CD14-positive monocyte (primary cell): ENCODE measurements around the gene NR2E1. TPM values are rescaled to one million over a fixed set of nuclear protein-coding genes. Genes with fewer than 3 reads are reported as not detected.

Experiments used
- DNase-seq, 3 donors: peaks; one replicate each; pipeline ENCODE4 v3.0.0-alpha.2; 2011 to 2022
- H2AFZ ChIP-seq: 2 replicates; pipeline ENCODE4 v1.6.0; 2012; ENCODE audit warnings: mild to moderate bottlenecking, low read depth, low read length, inconsistent platforms; ENCODE audit not compliant: insufficient read depth, poor library complexity, severe bottlenecking
- H3K27ac ChIP-seq, 2 donors: 1 replicate in 1 of 2; 2 replicates in 1 of 2; pipeline ENCODE4 v1.5.1; 2012 to 2013; ENCODE audit warnings: low read length in 2 of 2, control low read depth in 1 of 2, inconsistent platforms in 1 of 2, low read depth in 1 of 2, mild to moderate bottlenecking in 1 of 2
- H3K27me3 ChIP-seq, 2 donors: one replicate each; pipeline versions ENCODE4 v1.6.0 to v1.6.1; 2011 to 2013; ENCODE audit warnings: low read length in 2 of 2; ENCODE audit not compliant: control insufficient read depth in 2 of 2, insufficient read depth in 2 of 2
- H3K36me3 ChIP-seq, 2 donors: replicated peaks in 1 of 2; 1 replicate in 1 of 2; 2 replicates in 1 of 2; pipeline versions ENCODE4 v1.5.1 to v1.6.1; 2012 to 2013; ENCODE audit warnings: low read length in 2 of 2, control low read depth in 1 of 2, inconsistent platforms in 1 of 2, mild to moderate bottlenecking in 1 of 2; ENCODE audit not compliant: insufficient read depth in 2 of 2, control insufficient read depth in 1 of 2
- H3K4me1 ChIP-seq, 2 donors: 1 replicate in 1 of 2; 2 replicates in 1 of 2; pipeline versions ENCODE4 v1.5.1 to v1.6.1; 2012 to 2013; ENCODE audit warnings: low read length in 2 of 2, control low read depth in 1 of 2, inconsistent platforms in 1 of 2, mild to moderate bottlenecking in 1 of 2, moderate library complexity in 1 of 2; ENCODE audit not compliant: insufficient read depth in 2 of 2, control insufficient read depth in 1 of 2
- H3K4me2 ChIP-seq: replicated peaks from 2 replicates; pipeline ENCODE3; 2012; ENCODE audit warnings: low read length, moderate library complexity, mild to moderate bottlenecking; ENCODE audit not compliant: poor library complexity, severe bottlenecking; ENCODE audit errors: extremely low read depth
- H3K4me3 ChIP-seq, 3 experiments: fragments of 200-600 bp in 1 of 3; sonication (generic) in 1 of 3; replicated peaks in 1 of 3; 1 replicate in 2 of 3; 2 replicates in 1 of 3; pipeline ENCODE4 v1.5.1; 2011 to 2013; ENCODE audit warnings: low read length in 3 of 3, mild to moderate bottlenecking in 3 of 3, control low read depth in 2 of 3, low read depth in 2 of 3, inconsistent platforms in 1 of 3, moderate library complexity in 1 of 3
- H3K79me2 ChIP-seq: 2 replicates; pipeline ENCODE4 v1.6.0; 2012; ENCODE audit warnings: mild to moderate bottlenecking, control low read depth, inconsistent platforms, low read length, moderate library complexity; ENCODE audit not compliant: insufficient read depth
- H3K9ac ChIP-seq: 2 replicates; pipeline ENCODE4 v1.6.0; 2017; ENCODE audit warnings: low read length, mild to moderate bottlenecking; ENCODE audit not compliant: insufficient read depth, poor library complexity, severe bottlenecking
- H3K9me3 ChIP-seq, 2 donors: replicated peaks in 1 of 2; 1 replicate in 1 of 2; 2 replicates in 1 of 2; pipeline versions ENCODE4 v1.5.1 to v1.6.1; 2012 to 2013; ENCODE audit warnings: low read length in 2 of 2, control low read depth in 1 of 2; ENCODE audit not compliant: control insufficient read depth in 1 of 2, insufficient read depth in 1 of 2
- H4K20me1 ChIP-seq: 2 replicates; pipeline ENCODE4 v1.6.0; 2012; ENCODE audit warnings: mild to moderate bottlenecking, low read length, control low read depth, moderate library complexity; ENCODE audit not compliant: insufficient read depth
- H3K27ac Mint-ChIP-seq, 7 donors: one replicate each; pipeline ENCODE4 v1.8.0; 2020; ENCODE audit warnings: mild to moderate bottlenecking in 7 of 7, mixed read lengths in 7 of 7, moderate library complexity in 6 of 7, inconsistent platforms in 2 of 7
- H3K27me3 Mint-ChIP-seq, 3 donors: one replicate each; pipeline ENCODE4 v1.8.0; 2021 to 2022; ENCODE audit warnings: low read depth in 3 of 3, mild to moderate bottlenecking in 3 of 3, mixed read lengths in 3 of 3, moderate library complexity in 3 of 3, inconsistent platforms in 1 of 3
- H3K36me3 Mint-ChIP-seq, 2 donors: one replicate each; pipeline ENCODE4 v1.8.0; 2020; ENCODE audit warnings: mixed read lengths in 2 of 2, inconsistent platforms in 1 of 2, mild to moderate bottlenecking in 1 of 2
- H3K4me1 Mint-ChIP-seq: one replicate; pipeline ENCODE4 v1.8.0; 2020; ENCODE audit warnings: mild to moderate bottlenecking, mixed read lengths
- H3K4me3 Mint-ChIP-seq, 2 donors: one replicate each; pipeline ENCODE4 v1.8.0; 2020; ENCODE audit warnings: mild to moderate bottlenecking in 2 of 2, mixed read lengths in 2 of 2, moderate library complexity in 1 of 2
- H3K9me3 Mint-ChIP-seq, 7 donors: one replicate each; pipeline ENCODE4 v1.8.0; 2020 to 2022; ENCODE audit warnings: mixed read lengths in 7 of 7, mild to moderate bottlenecking in 6 of 7, moderate library complexity in 6 of 7, inconsistent platforms in 2 of 7
- WGBS: methylation state at CpG from one replicate; pipeline ENCODE4 v1.1.5; 2013; ENCODE audit warnings: missing lambda C conversion rate; ENCODE audit not compliant: insufficient coverage; 5-methylcytosine and 5-hydroxymethylcytosine counted together
- intact Hi-C, 2 donors: fragments of 100-400 bp; cut with micrococcal nuclease; formaldehyde crosslinking; loops; one replicate each; pipeline versions ENCODE4 v1.15.0 to v1.15.1; 2023
- polyA plus RNA-seq, 3 donors: library from polyadenylated mRNA; depleted of rRNA in 1 of 3; unstranded in 2 of 3; stranded (reverse) in 1 of 3; fragments of 300-500 nt in 2 of 3; fragments of >200 nt in 1 of 3; fragmentation: Illumina TruSeq in 2 of 3; gene quantifications; 1 replicate in 2 of 3; 2 replicates in 1 of 3; pipeline ENCODE4 v1.2.3, GENCODE V29; 2012 to 2021
- TF ChIP-seq, protein P1 (sequence below): fragments of 200-600 bp; IDR thresholded peaks from one replicate; pipeline ENCODE4 v1.8.0; 2022; ENCODE audit warnings: antibody characterized with exemption, mild to moderate bottlenecking

NR2E1 gene
- polyA plus RNA-seq, 3 donors: not detected

DNA sequence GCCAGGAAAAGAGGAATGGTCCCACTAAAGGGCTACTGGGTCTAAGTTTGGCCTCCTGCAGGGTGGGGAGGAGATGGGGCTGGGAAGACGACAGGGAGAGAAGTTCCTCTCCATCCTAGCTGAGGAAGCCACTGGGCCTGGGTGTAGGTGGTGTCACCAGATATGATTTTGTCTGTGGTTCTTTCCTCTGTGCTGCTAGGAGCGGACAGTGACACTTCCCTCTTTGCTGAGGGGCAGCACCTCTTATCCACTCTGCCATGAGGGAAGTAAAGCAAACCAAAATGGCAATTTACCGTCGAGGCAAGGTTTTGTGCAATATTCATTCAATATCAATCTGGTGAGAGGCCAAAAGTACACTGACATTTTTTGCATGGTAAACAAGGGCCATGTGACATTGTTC lies 33.0 kb upstream of the NR2E1 start:
- Histone ChIP-seq H3K9me3 (peaks cover 0 to 23% of the 10 kb centered on the region in 2 donors), H2AFZ (no peak overlapping the region), H3K4me2 (peak overlapping the region; percentile 70), H4K20me1 (no peaks in the 10 kb centered on the region), H3K27ac (no peak overlapping the region), H3K27me3 (peaks cover 87 to 94% of the 10 kb centered on the region in 2 donors), H3K9ac (no peak overlapping the region), H3K4me3 (peak overlapping the region in 1 of 3 experiments; percentile 66), H3K36me3 (no peaks in the 10 kb centered on the region), H3K79me2 (no peaks in the 10 kb centered on the region), H3K4me1 (peaks cover 12 to 19% of the 10 kb centered on the region in 2 donors)
- 0% methylated on average over 1 of the region's 4 CpGs for WGBS
- intact Hi-C loops: no loop called here
- H3K4me3 Mint-ChIP-seq: peak overlapping the region in 1 of 2 donors; percentile 95
- H3K4me1 Mint-ChIP-seq: peaks cover 21% of the 10 kb centered on the region
- peaks cover 87 to 94% (median 93%) of the 10 kb centered on the region in 3 donors for H3K27me3 Mint-ChIP-seq
- peaks cover 2 to 10% of the 10 kb centered on the region in 2 donors for H3K36me3 Mint-ChIP-seq
- TF ChIP-seq, protein P1, sequence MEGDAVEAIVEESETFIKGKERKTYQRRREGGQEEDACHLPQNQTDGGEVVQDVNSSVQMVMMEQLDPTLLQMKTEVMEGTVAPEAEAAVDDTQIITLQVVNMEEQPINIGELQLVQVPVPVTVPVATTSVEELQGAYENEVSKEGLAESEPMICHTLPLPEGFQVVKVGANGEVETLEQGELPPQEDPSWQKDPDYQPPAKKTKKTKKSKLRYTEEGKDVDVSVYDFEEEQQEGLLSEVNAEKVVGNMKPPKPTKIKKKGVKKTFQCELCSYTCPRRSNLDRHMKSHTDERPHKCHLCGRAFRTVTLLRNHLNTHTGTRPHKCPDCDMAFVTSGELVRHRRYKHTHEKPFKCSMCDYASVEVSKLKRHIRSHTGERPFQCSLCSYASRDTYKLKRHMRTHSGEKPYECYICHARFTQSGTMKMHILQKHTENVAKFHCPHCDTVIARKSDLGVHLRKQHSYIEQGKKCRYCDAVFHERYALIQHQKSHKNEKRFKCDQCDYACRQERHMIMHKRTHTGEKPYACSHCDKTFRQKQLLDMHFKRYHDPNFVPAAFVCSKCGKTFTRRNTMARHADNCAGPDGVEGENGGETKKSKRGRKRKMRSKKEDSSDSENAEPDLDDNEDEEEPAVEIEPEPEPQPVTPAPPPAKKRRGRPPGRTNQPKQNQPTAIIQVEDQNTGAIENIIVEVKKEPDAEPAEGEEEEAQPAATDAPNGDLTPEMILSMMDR: no peak
- peak; percentile 22 to 52 (median 29) for DNase-seq
- H3K9me3 Mint-ChIP-seq: peaks cover 0 to 20% (median 3%) of the 10 kb centered on the region in 7 donors
- H3K27ac Mint-ChIP-seq: peak overlapping the region in 1 of 7 donors; percentile 8

DNA sequence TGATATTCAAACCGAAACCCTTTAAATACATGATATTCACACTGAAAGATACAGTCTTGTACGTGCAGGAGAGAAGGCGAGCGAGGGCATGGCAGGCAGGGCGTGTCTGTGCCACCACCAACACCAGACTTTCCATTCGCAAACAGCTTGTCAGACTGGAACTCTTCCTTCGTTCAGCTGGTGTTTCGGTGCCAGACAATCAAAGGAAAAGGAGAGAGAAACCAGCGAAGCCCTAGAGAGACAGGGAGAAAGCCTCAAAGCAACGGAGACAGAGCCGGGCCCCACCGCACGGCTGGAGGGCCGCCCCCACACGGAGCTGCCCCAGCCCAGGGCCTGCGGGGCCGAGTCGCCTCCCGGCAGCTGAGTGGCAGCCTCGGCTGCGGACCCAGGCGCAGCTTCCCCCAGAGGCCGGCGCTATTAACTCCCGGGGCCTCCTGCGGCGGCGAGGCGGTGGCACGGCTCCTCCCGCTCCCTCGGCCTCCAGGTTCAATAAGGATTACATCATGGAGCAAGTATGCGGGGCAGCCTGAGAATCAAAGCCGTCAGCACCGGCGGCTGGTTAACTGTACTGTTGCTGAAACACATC lies 32.1 kb upstream of the NR2E1 start:
- Mint-ChIP-seq H3K36me3 (peaks cover 2 to 10% of the 10 kb centered on the region in 2 donors), H3K27ac (no peak overlapping the region), H3K4me1 (peaks cover 21% of the 10 kb centered on the region), H3K9me3 (peaks cover 0 to 18% (median 3%) of the 10 kb centered on the region in 7 donors), H3K27me3 (peaks cover 86 to 90% (median 89%) of the 10 kb centered on the region in 3 donors), H3K4me3 (peak overlapping the region; percentile 79 to 95)
- Histone ChIP-seq H3K4me1 (peaks cover 12 to 19% of the 10 kb centered on the region in 2 donors), H3K9me3 (peaks cover 0 to 23% of the 10 kb centered on the region in 2 donors), H4K20me1 (no peaks in the 10 kb centered on the region), H2AFZ (peak overlapping the region; percentile 70), H3K36me3 (no peaks in the 10 kb centered on the region), H3K27me3 (peaks cover 81 to 92% of the 10 kb centered on the region in 2 donors), H3K4me3 (peak overlapping the region in 2 of 3 experiments; percentile 16 to 66), H3K4me2 (peak overlapping the region; percentile 70), H3K27ac (no peak overlapping the region), H3K9ac (peak overlapping the region; percentile 22), H3K79me2 (no peaks in the 10 kb centered on the region)
- WGBS: 0% methylated on average over 27 of the region's 36 CpGs
- intact Hi-C loops: no loop called here
- TF ChIP-seq, protein P1: no peak
- DNase-seq: peak in 1 of 3 donors; percentile 26
